Prostate gland (tissue), 2 donors: Measurements from ENCODE around the gene MMD. TPM values are rescaled to one million over a fixed set of nuclear protein-coding genes. Genes with fewer than 3 reads are reported as not detected.
"Not testable (repeated sequence)": the region's sequence is repeated elsewhere in the genome, so short reads cannot be mapped to it uniquely, and the experiment has no call there.

Experiments used
- DNase-seq: peaks from one replicate; pipeline ENCODE4 v3.0.0-alpha.2; 2019; ENCODE audit warnings: low spot score
- H3K27ac ChIP-seq, 2 donors: fragments of 200-600 bp; sonication (generic); 2 replicates each; pipeline ENCODE4 v1.5.1; 2017 to 2019
- H3K27me3 ChIP-seq: fragments of 200-600 bp; sonication (generic); replicated peaks from 2 replicates; pipeline ENCODE4 v1.5.1; 2019; ENCODE audit not compliant: insufficient read depth
- H3K36me3 ChIP-seq, 2 donors: fragments of 200-600 bp; sonication (generic); 1 replicate in 1 of 2; 2 replicates in 1 of 2; pipeline versions ENCODE4 v1.5.1 to v1.8.1; 2017 to 2019
- H3K4me1 ChIP-seq: fragments of 200-600 bp; sonication (generic); replicated peaks from 2 replicates; pipeline ENCODE4 v1.5.1; 2019
- H3K4me3 ChIP-seq, 2 donors: fragments of 200-600 bp; sonication (generic); 2 replicates each; pipeline ENCODE4 v1.5.1; 2017 to 2019
- H3K9me3 ChIP-seq: fragments of 200-600 bp; sonication (generic); 2 replicates; pipeline ENCODE4 v1.5.1; 2017
- POLR2A ChIP-seq: fragments of 450-650 bp; IDR thresholded peaks from one replicate; pipeline ENCODE4 v1.6.1; 2016; ENCODE audit warnings: antibody characterized with exemption, mild to moderate bottlenecking
- POLR2AphosphoS5 ChIP-seq: sonication (generic); formaldehyde crosslinking; IDR thresholded peaks from one replicate; pipeline ENCODE4 v1.6.1; 2017; ENCODE audit warnings: antibody characterized with exemption
- WGBS: methylation state at CpG from one replicate; pipeline ENCODE4 v1.1.5; 2018; 5-methylcytosine and 5-hydroxymethylcytosine counted together
- intact Hi-C: fragments of 100-400 bp; cut with DNase I; formaldehyde crosslinking; loops from one replicate; pipeline ENCODE4 v1.14.2; 2022
- total RNA-seq, 2 donors: library from RNA; depleted of rRNA; stranded (reverse); fragments of >200 nt; gene quantifications; one replicate each; pipeline ENCODE4 v1.1.0, GENCODE V29; 2016
- TF ChIP-seq, protein P1 (sequence below), 4 experiments: fragments of 200-600 bp in 2 of 4; fragments of 450-650 bp in 2 of 4; sonication (generic) in 2 of 4; IDR thresholded peaks; 1 replicate in 3 of 4; 2 replicates in 1 of 4; pipeline ENCODE4 v1.5.1; 2016 to 2019; ENCODE audit warnings: antibody characterized with exemption in 4 of 4, mild to moderate bottlenecking in 2 of 4, moderate library complexity in 2 of 4

The MMD gene
- total RNA-seq, 2 donors from 2014 or later: 8.7 to 55.0 TPM

DNA sequence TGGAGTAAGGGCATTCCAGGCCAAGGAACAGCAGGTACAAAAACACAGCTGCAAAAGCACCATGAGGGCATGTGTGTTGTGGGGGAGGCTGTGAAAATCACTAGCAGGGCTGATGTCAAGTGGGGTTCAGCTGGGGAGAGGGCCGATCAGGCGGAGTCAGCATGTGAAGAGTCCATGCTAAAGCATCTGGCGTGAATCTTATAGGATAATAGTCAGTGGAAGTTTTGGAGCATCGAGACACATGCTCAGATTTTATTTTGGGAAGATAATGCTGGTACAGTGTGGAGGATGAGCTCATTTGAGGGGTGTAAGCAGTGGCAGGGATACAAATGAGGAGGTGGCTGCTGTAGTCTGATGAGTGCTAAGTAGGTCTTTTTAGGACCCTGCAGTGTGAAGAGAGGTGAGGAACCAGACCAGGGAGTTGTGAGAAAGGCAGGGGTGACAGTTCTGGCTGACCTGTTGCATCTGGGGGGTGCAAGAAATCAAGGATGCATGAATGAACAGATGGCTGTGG is 30.3 kb downstream of the MMD start:
- Histone ChIP-seq H3K27ac (no peak overlapping the region), H3K9me3 (no peaks in the 10 kb centered on the region), H3K36me3 (no peaks in the 10 kb centered on the region), H3K4me1 (no peaks in the 10 kb centered on the region), H3K27me3 (no peaks in the 10 kb centered on the region), H3K4me3 (no peak overlapping the region)
- TF ChIP-seq POLR2AphosphoS5 (no peak), POLR2A (no peak)
- TF ChIP-seq, protein P1, sequence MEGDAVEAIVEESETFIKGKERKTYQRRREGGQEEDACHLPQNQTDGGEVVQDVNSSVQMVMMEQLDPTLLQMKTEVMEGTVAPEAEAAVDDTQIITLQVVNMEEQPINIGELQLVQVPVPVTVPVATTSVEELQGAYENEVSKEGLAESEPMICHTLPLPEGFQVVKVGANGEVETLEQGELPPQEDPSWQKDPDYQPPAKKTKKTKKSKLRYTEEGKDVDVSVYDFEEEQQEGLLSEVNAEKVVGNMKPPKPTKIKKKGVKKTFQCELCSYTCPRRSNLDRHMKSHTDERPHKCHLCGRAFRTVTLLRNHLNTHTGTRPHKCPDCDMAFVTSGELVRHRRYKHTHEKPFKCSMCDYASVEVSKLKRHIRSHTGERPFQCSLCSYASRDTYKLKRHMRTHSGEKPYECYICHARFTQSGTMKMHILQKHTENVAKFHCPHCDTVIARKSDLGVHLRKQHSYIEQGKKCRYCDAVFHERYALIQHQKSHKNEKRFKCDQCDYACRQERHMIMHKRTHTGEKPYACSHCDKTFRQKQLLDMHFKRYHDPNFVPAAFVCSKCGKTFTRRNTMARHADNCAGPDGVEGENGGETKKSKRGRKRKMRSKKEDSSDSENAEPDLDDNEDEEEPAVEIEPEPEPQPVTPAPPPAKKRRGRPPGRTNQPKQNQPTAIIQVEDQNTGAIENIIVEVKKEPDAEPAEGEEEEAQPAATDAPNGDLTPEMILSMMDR (IDR thresholded peaks at IDR 0.05): no peak
- no peak for DNase-seq
- WGBS: 97% methylated on average over 4 of the region's 4 CpGs
- intact Hi-C loops: no loop called here

- TF ChIP-seq POLR2A (no peak), POLR2AphosphoS5 (no peak)
- TF ChIP-seq, protein P1 (IDR thresholded peaks at IDR 0.05): no peak
- H3K4me3 ChIP-seq: no peak overlapping the region
- intact Hi-C loops: no loop called here
- H3K9me3 ChIP-seq: no peaks in the 10 kb centered on the region
- no peak for DNase-seq
- no peaks in the 10 kb centered on the region for H3K27me3 ChIP-seq
- H3K27ac ChIP-seq: no peak overlapping the region
- no peaks in the 10 kb centered on the region for H3K36me3 ChIP-seq
- no peaks in the 10 kb centered on the region for H3K4me1 ChIP-seq
- WGBS: 88% methylated on average over 3 of the region's 3 CpGs
Measured at GRCh38 chr17:55390364-55390977, 31.2 kb downstream of the MMD start.

GRCh38 chr17:55389715-55390114 is 31.9 kb downstream of the MMD start:
- 94% methylated on average over 1 of the region's 1 CpG for WGBS
- H3K4me1 ChIP-seq, H3K27me3 ChIP-seq, DNase-seq, H3K4me3 ChIP-seq, intact Hi-C loops, H3K36me3 ChIP-seq, H3K9me3 ChIP-seq, H3K27ac ChIP-seq: not testable (repeated sequence)

DNA sequence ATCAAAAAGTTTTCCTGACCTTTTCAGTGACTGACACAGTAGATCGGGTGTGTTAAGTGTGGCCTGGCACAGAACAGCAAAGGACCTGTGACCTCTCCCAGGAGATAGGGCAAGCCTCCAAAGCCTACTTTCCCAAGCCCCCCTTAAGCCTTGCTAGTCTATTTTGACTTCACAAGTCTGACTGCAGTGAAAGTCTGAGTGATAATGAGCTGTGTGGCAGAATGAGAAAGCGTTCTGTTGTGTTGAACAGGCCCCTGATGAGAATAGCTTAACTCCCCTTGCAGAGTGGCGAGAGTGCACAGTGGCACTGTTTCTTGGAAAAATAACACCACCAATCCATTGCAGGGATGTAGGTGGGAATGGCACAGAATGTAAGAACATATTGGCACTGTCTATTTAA is 32.8 kb downstream of the MMD start:
- Histone ChIP-seq H3K4me3 (no peak overlapping the region), H3K9me3 (no peaks in the 10 kb centered on the region), H3K4me1 (no peaks in the 10 kb centered on the region), H3K27me3 (no peaks in the 10 kb centered on the region), H3K36me3 (no peaks in the 10 kb centered on the region), H3K27ac (no peak overlapping the region)
- intact Hi-C loops: no loop called here
- TF ChIP-seq POLR2AphosphoS5 (no peak), POLR2A (no peak)
- TF ChIP-seq, protein P1 (IDR thresholded peaks at IDR 0.05): no peak
- WGBS: 90% methylated on average over 3 of the region's 3 CpGs
- DNase-seq: no peak

DNA sequence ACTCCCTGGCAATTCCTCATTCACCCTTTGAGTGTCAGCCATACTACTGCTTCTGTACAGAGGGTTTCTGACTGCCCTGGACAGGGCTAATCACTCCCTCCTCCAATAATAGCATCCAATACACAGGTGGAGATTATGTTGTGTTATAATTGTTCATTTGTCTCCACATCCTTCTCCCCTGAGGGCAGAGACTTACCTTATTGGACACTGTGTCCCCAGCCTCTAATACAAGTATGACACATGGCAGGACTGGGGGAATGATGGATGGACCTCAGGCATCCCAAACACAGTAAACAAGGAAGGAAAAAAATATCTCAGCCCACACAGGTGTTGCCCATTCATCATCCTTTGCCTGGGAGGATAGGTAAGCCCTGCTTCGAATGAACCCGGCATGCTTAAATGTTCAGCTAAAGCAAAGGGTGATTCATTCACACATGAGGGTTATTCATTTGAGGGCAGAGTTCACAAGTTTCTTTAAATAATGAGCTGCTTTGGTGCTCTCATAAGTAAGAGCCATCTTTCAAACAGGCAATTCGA is 34.8 kb downstream of the MMD start:
- intact Hi-C loops: no loop called here
- DNase-seq: no peak
- Histone ChIP-seq H3K36me3 (no peaks in the 10 kb centered on the region), H3K27ac (no peak overlapping the region), H3K4me3 (no peak overlapping the region), H3K27me3 (no peaks in the 10 kb centered on the region), H3K4me1 (no peaks in the 10 kb centered on the region), H3K9me3 (no peaks in the 10 kb centered on the region)
- TF ChIP-seq, protein P1 (IDR thresholded peaks at IDR 0.05): no peak
- TF ChIP-seq POLR2AphosphoS5: no peak
- TF ChIP-seq POLR2A: no peak
- 100% methylated on average over 3 of the region's 3 CpGs for WGBS
